IMR-90 (cell line): ENCODE measurements around the gene PLCL1.

ENCODE experiments used
- CEBPB ChIP-seq: IDR thresholded peaks from 2 replicates; pipeline ENCODE4 v1.6.1; 2012; ENCODE audit warnings: low read depth, low read length, improper control_type of control experiment
- CTCF ChIP-seq: conservative IDR thresholded peaks from 2 replicates; pipeline ENCODE4 v1.5.1; 2012; ENCODE audit warnings: mild to moderate bottlenecking, low read depth, low read length, improper control_type of control experiment
- POLR2A ChIP-seq: IDR thresholded peaks from 2 replicates; pipeline ENCODE4 v1.6.1; 2012; ENCODE audit warnings: mild to moderate bottlenecking, low read depth, low read length
- SMC3 ChIP-seq: fragments of 150-350 bp; IDR thresholded peaks from 2 replicates; pipeline ENCODE4 v1.6.1; 2016; ENCODE audit warnings: low read depth, mild to moderate bottlenecking, antibody characterized with exemption, low read length, moderate library complexity
- TF ChIP-seq, protein P1 (sequence below): fragments of 150-350 bp; IDR thresholded peaks from 2 replicates; pipeline ENCODE4 v1.6.1; 2016; ENCODE audit warnings: low read depth, mild to moderate bottlenecking, low read length, moderate library complexity, borderline replicate concordance
- TF ChIP-seq, protein P2 (sequence below): fragments of 150-350 bp; IDR thresholded peaks from 2 replicates; pipeline ENCODE4 v1.6.1; 2017; ENCODE audit warnings: mild to moderate bottlenecking, antibody characterized with exemption, low read length, low read depth

- no peak for TF ChIP-seq CTCF
- TF ChIP-seq, protein P1, sequence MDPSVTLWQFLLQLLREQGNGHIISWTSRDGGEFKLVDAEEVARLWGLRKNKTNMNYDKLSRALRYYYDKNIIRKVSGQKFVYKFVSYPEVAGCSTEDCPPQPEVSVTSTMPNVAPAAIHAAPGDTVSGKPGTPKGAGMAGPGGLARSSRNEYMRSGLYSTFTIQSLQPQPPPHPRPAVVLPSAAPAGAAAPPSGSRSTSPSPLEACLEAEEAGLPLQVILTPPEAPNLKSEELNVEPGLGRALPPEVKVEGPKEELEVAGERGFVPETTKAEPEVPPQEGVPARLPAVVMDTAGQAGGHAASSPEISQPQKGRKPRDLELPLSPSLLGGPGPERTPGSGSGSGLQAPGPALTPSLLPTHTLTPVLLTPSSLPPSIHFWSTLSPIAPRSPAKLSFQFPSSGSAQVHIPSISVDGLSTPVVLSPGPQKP = no peak
- no peak for TF ChIP-seq POLR2A
- TF ChIP-seq CEBPB = no peak
- TF ChIP-seq, protein P2, sequence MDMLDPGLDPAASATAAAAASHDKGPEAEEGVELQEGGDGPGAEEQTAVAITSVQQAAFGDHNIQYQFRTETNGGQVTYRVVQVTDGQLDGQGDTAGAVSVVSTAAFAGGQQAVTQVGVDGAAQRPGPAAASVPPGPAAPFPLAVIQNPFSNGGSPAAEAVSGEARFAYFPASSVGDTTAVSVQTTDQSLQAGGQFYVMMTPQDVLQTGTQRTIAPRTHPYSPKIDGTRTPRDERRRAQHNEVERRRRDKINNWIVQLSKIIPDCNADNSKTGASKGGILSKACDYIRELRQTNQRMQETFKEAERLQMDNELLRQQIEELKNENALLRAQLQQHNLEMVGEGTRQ = no peak
- no peak for TF ChIP-seq SMC3
These were observed 357.9 kb downstream of the PLCL1 start for GRCh38 chr2:198162276-198162675.
